ENCODE measurements around the gene DNAJC21.

- TF ChIP-seq, protein P1, sequence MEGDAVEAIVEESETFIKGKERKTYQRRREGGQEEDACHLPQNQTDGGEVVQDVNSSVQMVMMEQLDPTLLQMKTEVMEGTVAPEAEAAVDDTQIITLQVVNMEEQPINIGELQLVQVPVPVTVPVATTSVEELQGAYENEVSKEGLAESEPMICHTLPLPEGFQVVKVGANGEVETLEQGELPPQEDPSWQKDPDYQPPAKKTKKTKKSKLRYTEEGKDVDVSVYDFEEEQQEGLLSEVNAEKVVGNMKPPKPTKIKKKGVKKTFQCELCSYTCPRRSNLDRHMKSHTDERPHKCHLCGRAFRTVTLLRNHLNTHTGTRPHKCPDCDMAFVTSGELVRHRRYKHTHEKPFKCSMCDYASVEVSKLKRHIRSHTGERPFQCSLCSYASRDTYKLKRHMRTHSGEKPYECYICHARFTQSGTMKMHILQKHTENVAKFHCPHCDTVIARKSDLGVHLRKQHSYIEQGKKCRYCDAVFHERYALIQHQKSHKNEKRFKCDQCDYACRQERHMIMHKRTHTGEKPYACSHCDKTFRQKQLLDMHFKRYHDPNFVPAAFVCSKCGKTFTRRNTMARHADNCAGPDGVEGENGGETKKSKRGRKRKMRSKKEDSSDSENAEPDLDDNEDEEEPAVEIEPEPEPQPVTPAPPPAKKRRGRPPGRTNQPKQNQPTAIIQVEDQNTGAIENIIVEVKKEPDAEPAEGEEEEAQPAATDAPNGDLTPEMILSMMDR (conservative IDR thresholded peaks at IDR 0.05; ENCODE audit: low read depth, low read length): no peak
- TF ChIP-seq EZH2phosphoT487 (IDR thresholded peaks at IDR 0.05; ENCODE audit: borderline replicate concordance, low read length) (no peak), EZH2 (IDR thresholded peaks at IDR 0.05; ENCODE audit: low read length, unreplicated experiment) (no peak)
Measured at GRCh38 chr5:34894716-34895115, 34.6 kb upstream of the DNAJC21 start.
